Cerebellar cortex (tissue), 1 donor: ENCODE results near the gene MEP1B.

Experiments used
- DNase-seq: peaks from one replicate; pipeline ENCODE4 v3.0.0-alpha.2; 2015; ENCODE audit warnings: low spot score

Gene MEP1B

DNA sequence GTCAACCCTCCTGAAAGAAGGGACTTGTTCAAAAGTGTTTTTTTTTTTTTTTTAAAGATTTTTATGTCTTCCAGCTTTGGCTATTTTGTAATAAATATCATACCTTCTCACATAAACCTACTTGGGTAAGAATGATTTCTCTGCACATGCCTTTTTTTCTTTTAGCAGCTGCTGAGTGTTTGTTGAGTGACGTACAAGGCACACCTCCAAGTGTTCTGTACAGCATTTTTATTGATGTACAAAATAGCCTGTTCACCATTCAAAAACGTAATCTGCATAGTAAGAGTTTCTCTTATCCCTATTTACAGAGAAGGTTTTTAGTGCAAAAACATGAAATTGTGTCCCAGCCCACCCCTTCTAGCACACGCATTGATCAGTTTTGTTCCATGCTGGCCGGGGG lies 77.6 kb downstream of the MEP1B start:
- no peak for DNase-seq
